GM19468 (cell line): ENCODE measurements around the gene TCOF1.

ENCODE experiments used
- ATAC-seq: cut with Tn5 transposase; IDR thresholded peaks from one replicate; pipeline ENCODE4 v1.9.1; 2021; ENCODE audit warnings: mild to moderate bottlenecking, moderate library complexity, moderate number of reproducible peaks; ENCODE audit not compliant: unreplicated experiment; ENCODE audit errors: extremely low read depth

The TCOF1 gene

GRCh38 chr5:150349681-150350275 lies 7.7 kb upstream of the TCOF1 start:
- no peak for ATAC-seq

GRCh38 chr5:150350524-150351344 lies 6.8 kb upstream of the TCOF1 start:
- peak; percentile 89 for ATAC-seq

DNA sequence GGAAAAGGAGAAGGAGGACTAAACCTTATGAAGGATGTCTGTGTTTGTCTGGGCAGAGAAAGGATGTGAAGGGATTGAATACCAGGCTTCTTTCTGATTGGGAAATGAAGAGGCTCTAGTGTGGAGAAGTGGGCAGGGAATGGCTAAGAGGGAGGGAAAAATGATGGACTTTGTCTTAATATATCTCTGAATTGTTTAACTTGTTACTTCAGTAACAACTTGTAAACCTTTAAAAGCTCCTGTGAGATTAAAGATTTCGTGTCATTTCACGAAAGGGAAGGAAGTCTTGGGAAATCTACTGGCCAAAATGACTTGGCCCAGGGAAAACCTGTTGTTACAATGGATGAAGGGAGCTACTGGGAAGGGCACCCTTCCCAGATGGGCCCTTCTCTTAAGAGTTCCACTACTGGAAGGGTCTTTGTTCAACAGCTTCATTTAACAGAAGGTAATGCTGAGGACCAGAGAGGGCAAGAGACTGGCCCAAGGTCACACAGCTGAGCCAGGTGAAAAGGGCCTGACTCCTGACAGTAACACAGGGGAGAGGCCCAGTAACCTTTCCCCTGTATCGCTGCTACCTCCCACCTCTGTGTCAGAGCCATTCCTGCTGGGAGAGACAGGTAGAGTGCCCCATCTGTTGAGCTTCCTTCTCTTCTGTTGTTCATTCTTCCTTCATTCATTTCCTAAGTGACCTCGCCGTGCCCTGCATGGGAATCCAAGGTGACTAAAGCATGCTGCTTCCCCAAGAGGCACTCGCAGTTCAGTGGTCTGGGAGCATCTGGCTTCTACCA lies 5.1 kb upstream of the TCOF1 start:
- ATAC-seq = no peak

GRCh38 chr5:150353032-150353675 lies 4.3 kb upstream of the TCOF1 start:
- no peak for ATAC-seq

DNA sequence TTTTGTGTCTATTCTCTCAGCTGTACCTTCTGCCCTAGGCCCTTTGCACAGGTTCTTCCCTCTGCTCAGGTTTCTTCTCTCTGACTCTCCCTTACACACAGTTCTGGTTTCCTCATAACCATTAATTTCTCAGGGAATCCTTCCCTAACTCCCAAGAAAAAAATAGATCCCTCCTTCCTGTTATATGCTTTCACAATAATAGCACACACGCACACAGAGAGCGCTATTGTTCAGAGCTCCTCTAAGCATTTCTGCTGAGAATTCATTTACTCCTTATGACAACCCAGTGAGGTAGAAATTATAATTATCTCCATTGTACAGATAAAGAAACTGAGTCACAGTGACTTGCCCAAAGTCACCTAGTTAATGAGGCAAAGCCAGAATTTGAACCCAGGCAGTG lies 1.7 kb upstream of the TCOF1 start:
- no peak for ATAC-seq

DNA sequence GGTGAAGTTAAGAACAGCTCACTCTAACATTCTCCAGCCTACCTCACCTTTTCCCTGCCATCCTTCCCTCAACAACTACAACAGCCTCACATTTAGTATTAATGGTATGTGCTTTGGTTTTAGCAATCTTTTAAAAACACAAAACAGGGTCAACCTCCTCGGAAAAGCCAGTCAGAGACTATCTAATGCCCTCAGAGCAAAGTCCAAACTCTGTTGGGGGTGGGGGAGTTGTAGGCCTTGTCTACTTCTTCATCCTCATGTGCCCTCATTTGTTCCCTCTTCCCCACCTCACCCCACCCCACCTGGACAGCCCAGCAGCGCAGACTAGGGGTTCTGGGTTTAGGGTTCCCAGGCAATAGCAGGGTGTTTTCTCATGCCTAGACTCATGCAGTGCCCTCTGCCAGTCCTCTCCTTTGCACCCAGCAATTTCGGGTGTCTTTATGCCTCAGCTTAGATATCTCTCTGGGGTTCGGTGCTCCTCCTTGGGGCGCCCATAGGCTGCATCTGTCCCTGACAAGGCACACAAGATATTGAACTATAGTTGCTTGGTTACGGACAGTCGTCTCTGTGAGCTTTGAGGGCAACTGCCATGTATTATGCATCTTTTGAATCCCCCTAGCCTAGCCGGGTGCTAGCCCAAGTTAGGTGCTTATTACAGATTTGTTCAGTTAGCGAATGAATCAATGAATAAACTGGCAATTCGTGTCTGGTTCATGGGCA lies 762 bp upstream of the TCOF1 start:
- no peak for ATAC-seq

DNA sequence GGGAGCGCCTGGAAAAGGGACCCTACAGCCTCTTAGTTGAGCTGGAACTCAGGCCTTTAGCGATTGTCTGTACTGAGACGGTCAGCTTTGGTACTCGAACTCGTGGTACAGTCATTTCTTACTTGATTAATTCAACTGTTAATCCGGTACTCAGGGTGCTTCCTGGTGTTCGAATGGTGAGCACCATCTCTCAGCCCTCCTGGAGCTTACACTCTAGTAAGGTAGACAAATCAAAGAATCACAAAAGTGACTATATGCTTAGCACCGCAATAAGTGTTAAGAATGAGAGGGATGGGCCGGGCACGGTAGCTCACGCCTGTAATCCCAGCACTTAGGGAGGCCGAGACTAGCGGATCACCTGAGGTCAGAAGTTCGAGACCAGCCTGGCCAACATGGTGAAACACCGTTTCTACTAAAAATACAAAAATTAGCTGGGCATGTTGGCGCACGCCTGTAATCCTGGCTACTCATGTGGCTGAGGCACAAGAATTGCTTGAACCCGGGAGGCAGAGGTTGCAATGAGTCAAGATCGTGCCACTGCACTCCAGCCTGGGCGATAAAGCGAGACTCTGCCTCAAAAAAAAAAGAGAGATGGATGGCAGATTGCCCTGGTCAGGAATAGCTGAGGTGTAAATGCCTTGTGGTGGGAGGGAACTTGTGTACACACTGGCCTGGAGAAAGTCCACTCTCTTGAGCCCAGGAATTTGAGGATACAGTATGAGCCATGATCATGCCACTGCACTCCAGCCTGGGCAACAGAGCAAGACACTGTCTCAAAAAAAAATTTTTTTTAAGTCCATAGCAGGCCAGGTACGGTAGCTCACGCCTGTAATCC lies 981 bp downstream of the TCOF1 start:
- no peak for ATAC-seq

- peak; percentile 16 for ATAC-seq
Observed at GRCh38 chr5:150361301-150361700, 3.8 kb downstream of the TCOF1 start.

DNA sequence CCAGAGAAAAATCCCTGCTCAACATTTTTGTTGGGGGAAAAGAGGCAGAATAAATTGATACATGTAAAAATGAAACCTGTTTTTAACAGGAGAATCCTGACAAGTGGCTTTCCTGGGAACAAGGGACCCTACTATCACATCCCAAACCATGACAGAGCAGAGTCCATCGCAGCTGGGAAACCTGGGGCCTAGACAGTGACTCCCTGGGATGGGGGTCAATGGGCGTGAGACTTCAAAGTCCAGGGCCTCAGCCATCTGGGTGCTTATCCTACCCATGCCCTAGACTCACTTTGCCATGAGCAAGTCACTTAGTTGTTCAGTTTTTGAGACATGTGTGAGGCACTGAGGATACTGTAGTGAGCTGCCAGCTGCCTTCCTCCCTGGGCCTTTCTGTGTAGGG lies 5.7 kb downstream of the TCOF1 start:
- no peak for ATAC-seq

- no peak for ATAC-seq
Observed at GRCh38 chr5:150364004-150364403, 6.5 kb downstream of the TCOF1 start.

DNA sequence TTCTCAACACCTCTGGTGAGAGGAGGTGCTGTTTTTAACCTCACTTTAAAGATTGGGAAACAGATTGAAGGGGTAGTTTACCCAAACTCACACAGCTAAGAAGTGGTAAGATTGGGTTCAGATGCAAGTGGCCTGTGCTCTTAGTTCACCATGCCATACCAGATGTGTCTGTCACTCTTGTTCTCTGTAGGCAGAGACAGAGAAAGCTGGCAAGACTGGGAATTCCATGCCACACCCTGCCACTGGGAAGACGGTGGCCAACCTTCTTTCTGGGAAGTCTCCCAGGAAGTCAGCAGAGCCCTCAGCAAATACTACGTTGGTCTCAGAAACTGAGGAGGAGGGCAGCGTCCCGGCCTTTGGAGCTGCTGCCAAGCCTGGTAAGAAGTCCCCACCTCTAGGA lies 11.0 kb downstream of the TCOF1 start:
- no peak for ATAC-seq

DNA sequence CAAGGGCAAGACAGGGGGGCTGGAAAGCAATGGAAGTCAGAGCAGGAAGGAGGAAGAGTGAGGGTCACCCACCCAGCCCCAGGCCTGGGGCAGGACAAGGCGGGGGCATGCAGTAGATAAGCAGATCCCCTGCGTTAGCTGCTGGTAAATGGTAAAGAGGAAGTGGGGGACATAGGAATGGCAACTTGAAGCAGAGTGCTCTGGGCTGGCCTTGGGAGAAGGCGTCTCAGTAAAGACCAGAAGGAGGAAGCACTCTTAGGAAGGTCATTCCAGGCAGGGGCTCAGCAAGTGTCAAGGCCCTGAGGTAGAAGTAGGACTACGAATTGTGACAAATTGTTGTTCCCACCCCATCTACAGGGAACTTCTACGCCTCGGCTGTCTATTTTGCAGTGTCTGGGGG lies 15.1 kb downstream of the TCOF1 start:
- no peak for ATAC-seq

- no peak for ATAC-seq
Observed at GRCh38 chr5:150374651-150375050, 17.2 kb downstream of the TCOF1 start.

DNA sequence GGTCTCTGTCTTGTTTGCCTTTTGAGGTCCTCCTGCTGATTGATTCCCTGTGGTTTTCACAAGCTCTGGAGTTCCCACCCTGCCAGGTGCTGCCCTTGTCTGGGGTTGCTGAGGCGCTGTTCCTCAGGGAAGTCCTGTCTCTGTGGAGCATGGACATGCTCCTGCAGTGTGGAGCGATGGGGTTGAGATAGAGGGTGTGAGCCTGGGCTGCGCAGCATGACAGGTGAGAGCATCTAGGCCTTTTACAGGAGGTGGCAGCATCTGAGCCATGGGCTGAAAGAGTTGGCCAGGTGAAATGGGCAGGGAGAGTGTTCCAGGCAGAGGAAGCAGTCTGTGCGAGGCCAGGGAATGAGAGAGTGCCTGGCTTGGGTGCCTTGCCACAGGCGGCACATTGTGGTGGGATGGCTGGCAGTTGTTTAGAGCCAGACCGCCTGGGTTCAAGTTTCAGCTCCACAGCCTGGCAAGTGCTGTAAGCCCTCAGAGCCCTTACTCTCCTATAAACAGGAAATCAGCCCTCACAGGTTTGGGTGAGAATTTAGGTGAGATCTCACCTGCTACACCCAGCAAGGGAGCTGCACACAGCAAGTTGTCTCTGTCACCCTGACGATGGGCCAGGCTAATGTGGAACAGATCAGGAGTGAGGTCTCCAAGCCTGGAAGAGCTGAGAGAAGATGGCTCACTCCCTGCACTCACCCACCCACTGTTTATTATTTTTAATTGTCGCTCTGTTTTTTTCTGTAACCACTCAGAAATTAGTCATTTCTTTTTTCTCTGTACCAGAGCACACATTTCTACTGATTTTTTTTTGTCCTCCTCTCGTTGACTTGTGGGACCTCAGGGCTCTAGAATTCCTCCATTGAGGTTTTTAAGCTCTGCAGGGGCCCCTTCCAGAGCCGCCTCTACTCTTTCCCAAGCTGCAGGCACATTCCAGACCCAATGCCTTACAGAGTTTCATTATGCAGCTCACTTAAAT lies 19.6 kb downstream of the TCOF1 start:
- ATAC-seq = no peak

DNA sequence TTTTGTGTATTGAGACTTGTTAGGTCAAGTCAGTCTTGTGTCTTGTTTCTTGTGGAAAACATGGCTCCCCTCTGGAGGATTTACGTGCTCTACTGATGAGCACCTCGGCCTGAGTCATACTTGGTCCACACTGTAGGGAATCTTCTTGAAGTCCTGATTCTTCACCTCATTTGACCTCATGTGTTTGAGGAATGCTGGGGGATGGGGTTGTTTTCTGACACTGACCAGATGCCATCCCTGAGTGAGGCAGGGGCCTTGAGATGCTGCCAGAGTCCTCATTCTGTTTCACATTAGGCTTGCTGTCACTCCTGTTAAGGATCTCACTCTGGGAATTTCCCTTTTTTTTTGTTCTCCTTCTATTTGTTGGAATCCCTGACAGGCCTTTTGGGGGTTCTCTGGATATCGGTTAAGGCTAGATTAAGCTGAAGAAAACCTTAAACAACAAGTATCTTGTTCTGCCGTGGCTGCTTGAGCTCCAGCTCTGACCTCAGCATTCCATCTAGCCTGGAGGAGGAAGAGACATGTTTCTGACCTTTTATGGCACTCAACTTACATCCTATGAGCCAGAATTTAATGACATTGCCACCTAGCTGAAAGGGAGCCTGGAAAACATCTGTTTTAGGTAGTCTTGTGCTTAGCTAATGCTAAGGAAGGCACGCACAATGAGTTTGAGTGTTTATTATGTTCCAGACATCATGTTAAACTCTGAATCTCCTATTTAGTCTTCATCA lies 20.6 kb downstream of the TCOF1 start:
- no peak for ATAC-seq

DNA sequence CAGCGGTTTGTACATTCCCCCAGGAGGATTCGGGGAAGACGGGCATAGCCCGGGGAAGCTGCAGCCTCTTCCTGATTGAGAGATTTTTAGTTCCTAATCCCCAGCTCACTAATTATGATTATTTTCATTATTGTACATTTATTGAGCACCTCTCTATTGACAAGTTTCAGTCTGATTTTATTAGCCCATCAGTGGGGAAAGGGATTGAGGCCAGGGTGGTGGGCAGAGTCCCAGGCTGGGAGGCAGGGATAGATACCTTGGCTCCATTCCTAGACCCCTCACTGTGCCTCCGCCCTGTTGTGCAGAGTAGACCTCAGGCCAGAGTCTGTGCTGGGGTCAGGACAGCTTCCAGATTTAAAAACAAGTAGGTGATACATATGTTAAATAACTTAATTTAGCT lies 27.2 kb downstream of the TCOF1 start:
- ATAC-seq = no peak

- no peak for ATAC-seq
Observed at GRCh38 chr5:150386024-150386855, 28.7 kb downstream of the TCOF1 start.
